Muscle of arm (tissue), 12 donors: ENCODE data around the gene SLC25A13. TPM values are rescaled to one million over a fixed set of nuclear protein-coding genes. Genes with fewer than 3 reads are reported as not detected.

Experiments used
- DNase-seq: peaks from one replicate; pipeline ENCODE4 v3.0.0-alpha.2; 2013
- polyA plus RNA-seq, 12 donors: library from polyadenylated mRNA; unstranded; fragments of 120-200 nt; gene quantifications; one replicate each; pipeline ENCODE4 v1.2.1, GENCODE V29; 2013; ENCODE audit not compliant: insufficient read length in 12 of 12

SLC25A13 gene
- polyA plus RNA-seq, 12 donors: 10.7 to 37.8 (median 13.5) TPM; not detected in 1

DNA sequence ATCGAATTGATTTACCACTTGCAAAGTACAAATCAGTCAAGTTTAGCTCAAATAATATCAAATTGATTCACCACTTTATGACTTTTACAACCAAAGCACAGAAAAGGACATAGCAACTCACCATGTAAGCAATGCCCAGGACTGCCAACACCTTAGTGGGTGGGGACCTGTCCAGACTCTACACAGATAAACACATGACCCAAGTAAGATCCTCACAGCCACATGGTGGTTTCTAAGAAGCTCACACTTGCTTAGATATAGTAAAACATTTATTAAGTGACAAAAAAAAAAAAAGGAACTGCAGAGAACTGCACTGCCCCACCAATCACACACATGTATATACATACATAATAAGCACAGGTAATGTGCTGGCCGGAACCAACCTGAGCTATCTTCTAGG, 116.2 kb downstream of the SLC25A13 start:
- no peak for DNase-seq

DNA sequence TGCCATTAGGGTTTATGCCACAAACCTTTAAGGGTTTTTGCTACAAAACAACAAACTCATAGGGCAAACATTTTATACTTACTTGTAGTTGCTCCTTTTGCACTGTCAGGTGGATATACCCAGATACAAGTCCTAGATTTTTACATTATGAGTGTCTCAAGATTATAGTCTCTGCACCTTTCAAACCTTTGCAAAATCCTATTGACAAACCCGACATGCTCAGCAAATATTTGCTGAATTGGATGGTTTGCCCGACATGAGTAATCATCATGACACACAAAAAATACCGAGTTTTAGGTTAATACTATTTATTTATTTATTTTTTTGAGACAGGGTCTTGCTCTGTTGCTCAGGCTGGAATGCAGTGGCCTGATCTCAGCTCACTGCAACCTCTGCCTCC, 117.3 kb downstream of the SLC25A13 start:
- no peak for DNase-seq

DNA sequence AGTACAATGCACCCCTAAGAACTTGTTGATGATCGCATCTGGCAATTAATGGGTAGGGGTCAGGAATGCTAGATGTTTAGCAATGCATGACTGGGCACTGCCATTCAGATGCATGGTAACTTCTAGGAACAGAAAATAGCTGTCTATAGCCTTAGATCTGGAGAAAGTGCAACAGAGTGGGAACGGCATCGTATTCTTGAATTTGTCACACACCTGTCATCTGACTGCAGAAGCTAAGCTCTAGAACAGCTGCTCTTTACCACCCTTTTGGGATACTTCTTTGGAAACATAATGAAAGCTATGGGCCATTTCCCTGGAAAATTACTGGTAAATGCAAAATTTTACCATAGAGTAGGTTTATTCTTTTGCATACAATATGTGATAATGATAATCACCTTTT, 118.1 kb downstream of the SLC25A13 start:
- DNase-seq: no peak

DNA sequence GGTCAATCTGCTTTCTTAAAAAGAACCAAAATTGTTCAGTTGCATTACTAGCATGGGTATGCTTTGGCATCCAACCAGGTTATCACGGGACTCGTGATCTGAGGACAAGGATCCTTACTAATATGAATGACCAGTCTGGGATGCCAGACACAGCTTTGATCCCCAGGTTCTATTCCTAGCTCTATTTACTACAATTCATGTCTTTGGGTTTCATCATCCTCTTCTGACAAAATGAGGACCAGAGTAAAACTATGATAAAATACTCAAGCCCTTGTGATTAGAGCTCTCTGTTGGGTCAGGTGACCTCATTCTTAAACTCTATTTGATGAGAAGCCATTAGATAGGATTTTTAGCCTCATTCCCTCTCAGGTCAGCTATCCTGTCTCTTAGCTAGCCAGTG, 119.8 kb downstream of the SLC25A13 start:
- DNase-seq: no peak

DNA sequence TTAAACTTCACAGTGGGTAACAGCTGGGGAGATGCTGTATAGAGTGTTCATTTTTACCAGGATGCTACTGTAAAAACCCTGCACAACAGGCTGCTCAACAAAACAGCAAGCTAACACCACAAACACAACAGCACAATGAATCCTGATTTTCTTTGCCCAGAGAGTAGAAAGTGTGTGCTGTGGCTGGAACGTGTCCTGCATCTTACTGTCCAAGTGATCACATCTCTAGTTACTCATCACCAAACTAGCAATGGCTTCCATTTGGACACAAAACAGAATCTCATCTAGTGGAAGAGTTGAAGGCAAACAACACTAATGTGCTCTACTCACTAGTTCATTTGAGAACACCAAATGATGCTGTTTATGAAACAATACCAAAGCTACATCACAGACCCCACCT, 121.2 kb downstream of the SLC25A13 start:
- DNase-seq: no peak

DNA sequence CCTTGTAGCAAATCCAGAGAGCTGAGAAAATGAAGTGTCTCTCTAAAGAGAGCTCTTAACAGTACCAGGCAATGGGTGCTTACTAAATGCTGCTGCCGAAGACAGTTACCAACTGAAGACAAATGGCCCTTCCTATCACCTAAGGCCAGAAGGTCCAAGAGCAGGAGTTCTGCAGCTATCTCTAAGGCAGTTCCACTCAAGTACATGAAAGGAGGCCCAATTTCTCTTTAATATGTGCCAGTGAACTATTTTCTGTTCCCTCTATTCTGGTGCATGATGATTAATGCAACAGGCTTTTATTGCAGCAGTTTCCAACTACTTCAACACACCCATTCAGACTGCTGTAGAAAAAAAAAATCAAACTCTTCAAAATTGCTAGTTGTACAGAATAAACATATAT, 122.5 kb downstream of the SLC25A13 start:
- DNase-seq: no peak

- DNase-seq: no peak
These were observed 123.8 kb downstream of the SLC25A13 start for GRCh38 chr7:96198047-96198636.

DNA sequence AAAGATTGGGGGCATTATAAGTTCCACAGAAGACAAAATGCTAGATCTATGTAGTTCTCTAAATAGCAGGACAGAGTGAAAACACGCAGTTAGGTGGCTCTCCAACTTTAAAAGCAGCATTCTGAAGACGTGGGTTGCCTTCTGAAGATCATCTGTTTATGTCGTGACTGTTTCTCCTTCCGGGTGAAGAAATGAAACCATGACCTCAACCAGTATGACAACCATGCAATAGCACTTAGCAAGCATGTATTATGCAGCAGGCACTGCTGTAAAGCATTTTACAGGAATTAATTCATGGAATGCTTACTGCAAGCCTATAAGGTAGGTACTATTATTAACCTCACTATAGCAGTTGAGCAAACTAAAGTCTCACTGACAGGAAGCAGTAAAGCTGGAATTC, 125.2 kb downstream of the SLC25A13 start:
- no peak for DNase-seq

DNA sequence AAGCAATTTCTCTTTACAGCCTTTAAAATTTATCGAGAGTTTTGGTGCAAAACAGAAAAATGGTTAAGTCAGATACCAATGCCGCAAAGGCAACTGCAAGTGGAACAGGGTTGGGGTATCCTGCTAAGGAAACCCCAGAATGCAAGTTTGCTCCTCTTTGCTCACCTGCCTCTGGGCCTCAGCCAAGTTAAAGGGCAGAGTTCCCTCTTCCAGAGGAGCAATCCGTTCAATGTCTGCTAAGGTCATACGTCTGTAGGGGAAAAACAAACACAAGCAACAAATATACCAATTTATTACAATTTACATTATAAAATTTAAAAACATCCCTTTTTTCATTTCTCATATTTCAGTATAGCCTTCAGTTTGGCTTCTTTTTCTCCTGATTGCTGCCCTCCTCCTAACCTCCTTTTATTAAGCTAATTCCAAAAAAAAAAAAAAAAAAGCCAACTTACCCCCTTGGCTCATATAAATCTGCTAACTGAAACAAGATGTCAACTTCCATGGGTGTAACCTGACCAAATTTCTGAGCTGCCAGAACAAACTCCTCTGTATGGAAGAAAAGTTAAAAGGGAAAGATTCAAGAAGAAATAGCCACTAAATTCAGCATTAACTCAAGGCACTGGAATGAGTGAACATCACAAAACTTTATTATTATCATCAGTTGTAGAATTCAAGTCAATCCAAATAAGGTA, 132.6 kb downstream of the SLC25A13 start:
- DNase-seq: no peak

- DNase-seq: no peak
These were observed 133.3 kb downstream of the SLC25A13 start for GRCh38 chr7:96188591-96188991.

- DNase-seq: no peak
These were observed 133.7 kb downstream of the SLC25A13 start for GRCh38 chr7:96188174-96188581.

DNA sequence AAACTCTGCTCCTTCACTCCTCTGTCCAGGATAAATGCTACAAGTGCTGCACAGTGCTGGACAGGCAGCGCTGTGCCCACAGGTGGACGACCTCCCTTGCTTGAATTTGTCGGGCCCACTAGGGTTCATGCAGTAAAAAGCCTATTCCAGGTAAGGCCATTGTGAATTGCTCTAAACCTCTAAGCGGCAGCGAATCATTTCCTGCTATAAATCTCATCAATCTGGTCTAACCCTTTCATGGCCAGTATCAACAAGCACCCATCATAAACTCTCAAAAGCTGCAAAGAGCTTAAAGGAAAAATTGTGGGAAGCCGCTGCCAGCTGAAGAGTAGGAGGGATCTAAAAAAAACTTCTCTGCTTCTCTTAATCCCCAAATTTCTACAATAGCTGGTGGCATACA, 134.2 kb downstream of the SLC25A13 start:
- no peak for DNase-seq

DNA sequence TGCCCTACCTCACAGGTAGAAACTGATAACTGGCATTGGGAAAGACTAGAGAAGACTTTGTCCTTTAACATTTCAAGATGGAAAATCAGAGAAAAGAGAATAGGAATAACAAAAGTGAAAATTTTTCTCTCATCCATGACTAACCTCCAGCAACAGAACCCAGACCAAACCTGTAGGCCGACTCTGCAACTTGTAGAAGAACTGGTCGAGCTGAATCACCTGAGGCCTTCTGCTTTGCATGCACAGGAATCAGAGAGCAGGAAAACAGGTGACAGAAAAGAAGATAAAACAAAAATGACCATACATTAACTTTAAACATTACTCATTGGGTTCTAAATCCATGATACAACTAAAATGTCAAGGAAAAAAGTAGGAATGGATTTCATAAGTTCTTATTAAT, 137.1 kb downstream of the SLC25A13 start:
- no peak for DNase-seq

GRCh38 chr7:96183163-96183670, 138.7 kb downstream of the SLC25A13 start:
- DNase-seq: no peak

GRCh38 chr7:96182424-96183158, 139.3 kb downstream of the SLC25A13 start:
- DNase-seq: no peak

DNA sequence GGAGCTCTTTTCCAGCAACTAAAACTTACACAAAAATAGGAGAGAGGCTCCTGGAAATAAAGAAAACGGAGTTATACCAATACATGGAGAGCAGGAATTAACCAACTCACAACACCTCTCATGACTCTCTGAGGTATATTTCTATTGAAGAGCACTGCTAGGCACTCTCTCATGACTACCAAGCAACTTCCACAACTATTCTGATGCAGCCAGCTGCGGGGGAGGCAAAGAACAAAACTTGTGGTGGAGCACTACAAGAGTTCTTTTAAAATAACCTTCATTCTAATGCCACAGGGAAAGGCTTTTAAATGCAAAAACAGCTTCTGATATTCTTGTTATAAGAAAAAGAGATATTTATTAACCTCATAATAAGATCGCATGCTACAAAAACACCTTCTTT, 140.7 kb downstream of the SLC25A13 start:
- no peak for DNase-seq

GRCh38 chr7:96179837-96180236, 142.1 kb downstream of the SLC25A13 start:
- DNase-seq: no peak

GRCh38 chr7:96179341-96179740, 142.6 kb downstream of the SLC25A13 start:
- DNase-seq: no peak

- no peak for DNase-seq
These were observed 143.3 kb downstream of the SLC25A13 start for GRCh38 chr7:96178581-96178980.

- DNase-seq: no peak
These were observed 144.5 kb downstream of the SLC25A13 start for GRCh38 chr7:96177353-96177752.

GRCh38 chr7:96174812-96175211, 147.1 kb downstream of the SLC25A13 start:
- DNase-seq: no peak

DNA sequence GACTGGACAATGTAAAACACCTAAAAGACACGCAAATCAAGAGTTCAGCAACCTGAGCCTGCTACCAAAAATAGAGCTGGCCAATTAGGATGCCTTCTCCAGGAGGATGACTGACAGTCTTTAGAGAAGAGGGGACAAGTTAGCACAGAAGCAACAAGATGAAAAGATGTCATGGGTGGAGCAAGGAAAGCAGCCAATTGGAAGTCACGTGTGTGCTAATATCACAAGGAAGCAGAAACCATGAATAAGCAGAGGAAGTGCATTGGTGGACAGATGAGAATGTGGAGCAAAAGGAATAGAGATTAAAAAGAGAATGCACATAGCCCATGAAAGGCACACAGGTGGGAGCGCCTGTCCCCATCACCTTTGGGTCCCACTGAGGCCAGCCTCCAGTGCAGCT, 148.1 kb downstream of the SLC25A13 start:
- no peak for DNase-seq

GRCh38 chr7:96169439-96169838, 152.5 kb downstream of the SLC25A13 start:
- DNase-seq: no peak
